Ishikawa (cell line): ENCODE measurements around the gene GPATCH3.

ENCODE experiments used
- CEBPB ChIP-seq: IDR thresholded peaks from 2 replicates; pipeline ENCODE4 v1.6.1; 2012
- FOXM1 ChIP-seq: IDR thresholded peaks from 2 replicates; pipeline ENCODE4 v1.6.1; 2012; ENCODE audit warnings: low read depth, borderline replicate concordance

- TF ChIP-seq CEBPB = no peak
- TF ChIP-seq FOXM1 = no peak
Measured at GRCh38 chr1:26864610-26865480, 35.4 kb downstream of the GPATCH3 start.
